GM19324 (cell line): Measurements from ENCODE around the gene TM4SF18.

Source experiments
- ATAC-seq: cut with Tn5 transposase; IDR thresholded peaks from one replicate; pipeline ENCODE4 v1.9.1; 2021; ENCODE audit warnings: mild to moderate bottlenecking, moderate library complexity; ENCODE audit not compliant: unreplicated experiment, low FRiP score

Gene TM4SF18

DNA sequence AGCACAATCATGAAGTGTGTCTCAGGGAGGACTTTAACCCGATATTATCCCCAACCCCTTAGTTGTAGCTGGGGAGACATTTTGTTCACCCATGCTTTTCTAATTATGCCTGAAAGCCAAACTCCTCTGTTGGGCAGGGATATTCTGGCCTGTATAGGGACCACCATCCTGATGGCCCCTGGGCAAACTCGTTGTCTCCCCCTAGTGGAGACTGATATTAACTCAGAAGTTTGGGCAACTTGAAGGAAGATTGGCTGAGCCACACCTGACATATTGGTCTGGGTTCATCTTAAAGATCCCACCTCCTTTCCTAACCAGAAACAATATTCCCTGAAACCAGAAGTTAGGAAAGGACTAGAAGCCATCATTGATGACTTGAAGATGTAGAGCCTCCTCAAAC lies 42.3 kb downstream of the TM4SF18 start:
- ATAC-seq: no peak

DNA sequence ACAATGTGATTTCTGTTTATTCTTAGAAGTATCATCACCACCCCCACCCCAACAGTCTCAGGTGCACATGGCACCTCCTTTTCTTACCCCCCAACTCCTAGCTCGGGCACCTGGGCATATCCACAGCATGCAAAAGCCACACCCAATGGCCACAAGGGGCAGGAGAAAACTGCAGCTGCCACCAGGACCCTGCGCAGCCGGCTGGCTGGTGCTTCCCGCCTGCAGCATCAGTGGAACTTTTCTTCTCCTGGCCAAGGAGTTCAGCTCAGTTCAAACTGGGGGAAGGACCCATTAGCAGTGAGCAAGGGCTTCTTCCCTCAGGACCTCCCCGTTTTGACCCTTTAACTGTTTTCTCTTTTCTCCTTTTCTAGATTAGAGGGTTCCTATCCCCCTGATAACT lies 44.8 kb downstream of the TM4SF18 start:
- ATAC-seq: no peak

DNA sequence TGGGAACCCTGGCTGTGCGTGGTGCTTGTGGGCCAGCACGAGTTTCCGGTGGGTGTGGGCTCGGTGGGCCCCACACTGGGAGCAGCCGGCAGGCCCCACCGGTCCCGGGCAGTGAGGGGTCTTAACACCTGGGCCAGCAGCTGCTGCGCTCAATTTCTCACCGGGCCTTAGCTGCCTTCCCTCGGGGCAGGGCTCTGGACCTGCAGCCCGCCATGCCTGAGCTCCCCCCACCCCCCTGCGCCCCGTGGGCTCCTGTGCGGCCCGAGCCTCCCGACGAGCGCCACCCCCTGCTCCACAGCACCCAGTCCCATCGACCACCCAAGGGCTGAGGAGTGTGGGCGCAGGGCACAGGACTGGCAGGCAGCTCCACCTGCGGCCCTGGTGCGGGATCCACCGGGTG lies 49.4 kb downstream of the TM4SF18 start:
- no peak for ATAC-seq

DNA sequence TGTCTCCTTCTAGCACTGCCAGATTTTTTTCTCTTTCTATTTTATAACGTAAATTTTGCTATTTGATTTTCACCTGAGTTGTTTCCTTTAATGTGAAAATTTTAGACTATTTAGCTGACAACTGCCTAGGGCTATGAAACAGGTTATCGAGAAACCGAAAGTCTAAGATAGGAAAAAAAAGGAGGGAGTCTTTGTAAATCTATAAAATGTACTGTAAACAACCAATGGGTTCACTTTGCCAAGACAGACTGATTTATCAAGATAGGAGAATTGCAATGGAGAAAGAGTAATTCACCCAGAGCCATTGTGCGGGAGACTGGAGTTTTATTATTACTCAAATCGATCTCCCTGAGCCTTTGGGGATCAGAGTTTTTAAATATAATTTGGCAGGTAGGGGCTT lies 50.0 kb downstream of the TM4SF18 start:
- ATAC-seq: no peak

DNA sequence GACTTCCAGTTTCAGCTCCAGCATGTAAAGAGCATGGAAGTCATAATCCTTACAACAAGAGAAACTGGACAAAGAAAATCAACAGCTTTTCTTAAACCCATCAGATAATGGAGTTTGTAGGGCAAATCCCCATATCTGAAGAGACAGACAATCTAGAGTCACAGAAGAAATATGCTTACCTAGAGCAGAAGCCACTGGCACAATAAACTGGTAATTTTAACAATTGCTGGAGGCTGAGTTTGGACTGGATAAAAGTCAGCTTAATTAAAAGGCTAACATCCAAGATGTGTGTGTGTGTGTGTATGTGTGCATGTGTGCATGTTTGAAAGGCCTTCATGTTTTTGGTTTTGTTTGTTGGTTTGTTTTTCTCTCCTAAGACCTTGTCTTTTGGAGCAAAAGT lies 50.6 kb downstream of the TM4SF18 start:
- no peak for ATAC-seq

DNA sequence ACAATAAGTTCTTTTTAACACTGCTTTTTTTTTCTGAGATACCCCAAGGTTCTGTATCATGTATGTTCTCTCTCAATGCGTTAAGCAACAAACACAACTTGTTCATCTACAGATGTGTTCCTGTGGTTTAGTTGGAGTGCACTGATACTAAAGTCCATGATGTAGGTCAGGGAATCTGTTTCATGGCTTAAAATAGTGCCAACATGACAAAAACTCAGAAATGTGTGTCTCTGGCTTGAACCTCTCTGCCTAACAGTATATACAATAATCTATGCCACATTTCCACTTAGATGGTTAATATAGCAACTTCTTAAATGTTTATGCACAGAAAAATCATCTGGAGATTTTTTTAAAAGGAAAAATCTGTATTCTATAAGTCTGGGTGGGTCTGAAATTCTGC lies 51.1 kb downstream of the TM4SF18 start:
- no peak for ATAC-seq

DNA sequence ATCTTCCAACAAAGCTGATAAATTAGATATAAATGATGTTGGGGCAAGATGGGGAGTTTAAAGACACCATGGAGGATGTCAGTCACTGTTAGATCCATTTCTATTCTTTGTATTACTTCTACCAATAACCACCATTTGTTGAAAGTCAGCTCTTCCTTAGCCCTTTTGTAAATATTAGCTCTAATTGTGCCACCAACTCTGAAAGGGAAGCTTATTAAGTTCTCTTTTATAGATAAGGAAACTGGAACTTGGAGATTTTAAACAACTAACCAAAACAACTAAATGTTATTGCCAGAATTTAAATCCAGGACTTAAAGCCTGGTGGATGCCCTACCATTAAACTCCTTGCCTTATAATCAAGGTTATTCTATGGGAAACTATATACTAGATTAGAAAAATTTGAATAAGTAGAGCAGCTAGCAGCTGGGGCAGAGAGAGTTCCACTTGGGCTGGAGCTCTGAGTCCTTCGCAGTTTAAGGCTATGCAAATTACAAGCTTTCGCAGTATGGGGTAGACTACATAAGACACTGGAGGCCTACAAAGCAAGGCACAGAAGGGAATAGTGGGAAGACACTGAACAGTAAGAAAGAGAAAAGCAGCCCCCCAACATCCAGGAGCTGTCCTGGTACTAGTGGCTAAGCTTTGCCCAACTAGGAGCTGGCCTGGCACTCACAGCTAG lies 52.6 kb downstream of the TM4SF18 start:
- peak; percentile 91 for ATAC-seq

DNA sequence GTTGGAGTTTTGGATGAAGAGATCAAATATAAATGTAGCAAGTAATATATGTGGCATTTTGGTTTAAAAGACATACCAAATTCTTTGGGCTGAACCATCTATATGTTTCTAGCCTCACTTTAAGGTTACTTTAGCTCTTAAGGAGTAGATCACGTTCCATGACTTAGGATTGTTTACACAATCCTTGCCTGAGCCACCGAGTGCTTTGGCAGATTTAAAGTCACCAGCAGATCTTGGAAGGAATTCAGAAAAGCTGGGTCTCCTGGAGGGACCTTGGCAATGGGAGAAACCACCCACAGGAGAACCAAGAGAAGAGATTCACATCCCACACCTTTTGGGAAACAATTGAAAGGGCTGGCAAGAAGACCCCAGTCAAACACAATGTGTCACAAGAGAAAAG lies 54.5 kb downstream of the TM4SF18 start:
- no peak for ATAC-seq

DNA sequence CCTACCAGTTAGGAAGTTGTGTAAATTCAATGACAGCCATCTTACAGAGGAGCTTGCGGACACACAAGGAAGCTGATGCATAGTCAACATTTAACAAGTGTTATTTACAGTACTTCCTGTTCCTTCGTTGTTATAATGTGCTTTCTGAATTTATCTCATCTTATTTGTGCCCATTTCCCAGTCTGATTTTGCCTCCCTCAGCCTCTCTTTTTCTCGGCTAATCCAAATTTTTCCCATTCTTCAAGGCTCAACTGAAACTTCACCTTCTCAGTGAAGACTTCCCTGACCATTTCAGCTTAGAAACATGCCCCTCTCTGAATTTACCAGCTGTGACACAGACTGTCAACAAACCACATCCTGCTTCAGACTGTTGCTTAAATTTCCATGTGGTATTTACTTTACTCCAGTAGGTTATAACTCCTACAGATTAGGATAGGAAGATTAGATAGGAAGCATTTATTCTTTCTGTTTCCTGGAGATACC lies 56.1 kb downstream of the TM4SF18 start:
- ATAC-seq: peak; percentile 41

DNA sequence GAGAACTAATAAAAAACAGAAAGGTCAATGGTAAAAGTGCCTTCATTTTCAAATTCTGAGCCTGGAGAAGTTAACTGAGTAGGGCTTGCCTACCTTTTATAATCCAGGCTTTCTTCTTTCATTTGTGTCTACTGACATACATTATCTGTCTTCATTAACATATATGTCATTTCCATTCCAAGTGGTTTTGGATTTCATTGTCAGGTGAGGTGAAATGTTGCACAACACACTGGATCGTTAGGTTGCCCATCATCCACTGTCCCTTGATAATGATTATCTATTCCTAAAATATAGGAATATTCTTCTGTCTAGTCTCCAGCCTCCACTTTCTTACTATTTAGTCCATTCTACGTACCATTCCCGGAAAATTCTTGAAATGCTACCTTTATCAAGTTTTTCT lies 56.8 kb downstream of the TM4SF18 start:
- ATAC-seq: no peak

DNA sequence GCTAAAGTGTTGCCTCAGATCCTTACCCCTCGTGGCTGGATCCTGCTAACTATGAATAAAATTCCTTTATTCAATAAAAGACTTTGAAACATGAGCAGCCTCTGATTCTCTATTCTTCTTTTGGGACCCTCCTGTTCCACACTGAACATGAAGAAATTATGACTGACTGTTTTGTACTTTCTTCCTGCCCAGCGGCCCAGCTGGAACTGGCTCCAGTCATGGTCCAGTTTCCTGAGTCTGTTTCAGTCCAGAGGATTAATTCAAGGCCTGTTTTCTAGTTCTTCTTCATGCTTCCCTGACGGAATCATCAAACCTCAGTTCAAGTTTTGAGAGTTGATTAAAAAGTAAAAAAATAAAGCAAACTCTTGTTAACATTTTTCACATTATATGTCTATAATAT lies 59.2 kb downstream of the TM4SF18 start:
- ATAC-seq: no peak

DNA sequence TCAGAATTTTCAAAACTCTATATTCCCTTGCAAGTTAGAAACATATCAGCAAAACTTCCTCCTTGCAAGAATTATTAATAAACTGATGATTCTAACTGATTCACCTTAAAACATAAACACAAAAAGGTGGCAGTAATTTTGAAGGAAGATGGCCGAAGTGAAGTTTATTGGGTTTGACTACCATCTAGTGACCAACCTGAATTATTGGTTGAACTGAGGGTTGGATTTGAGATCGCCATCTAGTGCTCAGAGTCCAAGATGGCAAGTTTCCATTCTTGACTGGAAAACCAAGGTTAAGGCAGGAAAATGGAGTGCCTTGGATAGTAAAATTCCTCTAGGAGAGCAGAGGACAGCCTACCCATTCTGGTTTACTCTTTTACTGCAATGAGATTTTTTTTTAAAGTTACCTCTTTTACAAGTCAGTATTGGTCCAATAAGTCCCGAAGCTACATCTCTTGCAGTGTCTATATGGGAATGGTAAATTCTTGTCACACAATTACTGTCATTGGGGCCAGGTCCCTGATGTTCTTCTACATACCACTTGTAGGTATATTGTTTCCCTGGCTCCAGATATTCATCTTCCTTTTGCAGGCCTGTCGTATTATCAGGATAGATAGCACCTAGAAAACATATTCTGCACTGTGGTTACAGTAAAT lies 60.2 kb downstream of the TM4SF18 start:
- ATAC-seq: peak; percentile 63

DNA sequence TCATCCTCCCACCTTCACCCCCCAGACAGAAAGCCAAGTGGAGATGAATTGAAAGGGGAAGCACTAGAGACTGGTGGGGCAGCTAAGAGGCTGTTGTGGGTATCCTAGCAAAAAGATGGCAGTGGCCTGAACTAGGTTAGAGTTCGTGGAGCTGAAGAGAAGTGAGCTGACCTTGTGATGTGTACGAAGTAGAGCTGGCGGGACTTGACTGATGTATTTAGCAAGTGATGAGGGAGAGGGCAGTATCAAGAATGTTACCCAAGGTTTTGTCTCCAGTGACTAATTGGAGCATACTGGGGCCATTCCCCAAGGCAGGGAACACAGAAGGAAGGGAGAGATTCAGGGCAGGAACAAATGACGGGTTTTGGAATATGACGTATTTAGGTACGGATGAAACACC lies 61.8 kb downstream of the TM4SF18 start:
- ATAC-seq: no peak

DNA sequence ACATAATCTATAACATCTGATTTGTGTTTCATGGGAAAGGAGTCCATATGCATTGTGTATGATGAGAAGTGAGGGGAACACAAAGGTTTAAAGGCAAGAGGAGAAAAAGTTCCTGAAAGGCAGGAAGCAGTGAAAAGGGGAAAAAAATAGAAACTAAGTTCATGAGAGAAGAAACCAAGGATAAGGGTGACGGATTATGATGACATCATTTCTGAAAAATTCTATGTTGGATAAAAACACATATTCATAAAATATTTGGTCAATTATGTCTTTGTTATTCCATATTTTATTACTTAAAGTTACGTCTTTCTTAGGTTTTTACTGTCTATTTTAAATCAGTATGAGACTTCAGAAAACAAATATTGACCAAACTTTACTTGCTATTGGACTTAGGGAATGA lies 63.3 kb downstream of the TM4SF18 start:
- no peak for ATAC-seq

DNA sequence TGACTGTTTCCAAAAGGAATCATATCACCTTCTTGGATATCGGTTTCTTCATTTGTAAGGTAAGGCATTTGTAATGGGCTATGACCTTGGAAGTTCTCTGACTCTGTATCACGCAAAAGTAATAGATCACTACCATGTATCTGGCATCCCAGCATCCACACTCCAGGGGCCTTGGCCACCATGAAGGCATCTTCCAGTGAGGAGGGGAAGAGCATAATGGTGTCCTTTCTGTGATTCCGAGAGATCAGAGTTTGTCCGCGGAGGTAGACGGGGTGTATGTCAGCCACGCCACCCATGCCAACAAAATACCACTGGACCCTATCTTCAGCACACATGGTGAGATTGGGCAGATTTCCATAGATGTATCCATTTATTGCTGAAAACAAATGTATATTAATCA lies 63.7 kb downstream of the TM4SF18 start:
- no peak for ATAC-seq
